Measurements from ENCODE around the gene EEF2KMT.

DNA sequence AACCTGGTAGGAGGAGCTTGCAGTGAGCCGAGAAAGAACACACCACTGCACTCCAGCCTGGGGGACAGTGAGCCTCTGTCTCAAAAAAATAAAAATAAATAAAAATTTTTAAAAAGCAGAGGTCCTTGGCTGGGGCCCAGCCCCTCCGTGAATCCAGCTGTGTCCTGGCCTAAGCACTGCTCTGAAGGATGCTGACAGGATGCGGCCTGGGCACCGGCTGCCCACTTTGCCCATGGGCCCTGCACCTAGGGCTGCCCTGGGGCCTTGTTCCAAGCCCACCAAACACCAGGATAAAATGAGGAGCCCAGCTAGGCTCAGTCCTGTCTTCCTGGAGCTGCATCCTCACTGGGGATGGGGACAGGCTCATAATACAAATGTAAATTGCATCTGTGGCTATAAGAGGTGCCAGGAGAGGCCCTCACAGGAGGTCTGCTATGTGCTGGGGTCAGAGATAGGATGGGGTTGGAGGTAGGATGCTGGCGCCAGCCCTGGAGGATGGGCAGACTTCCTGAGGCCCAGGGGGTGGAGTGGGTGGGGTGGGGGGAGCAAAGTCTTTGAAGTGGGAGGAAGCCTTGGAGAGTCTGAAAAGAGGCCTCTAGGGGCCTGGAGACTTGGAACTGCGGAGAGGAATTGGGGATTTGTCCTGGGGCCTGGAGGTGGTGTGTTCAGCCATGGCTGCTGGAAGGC lies 38.1 kb downstream of the EEF2KMT start:
- no peak for TF ChIP-seq POLR2A (IDR thresholded peaks at IDR 0.05)
- TF ChIP-seq, protein P1, sequence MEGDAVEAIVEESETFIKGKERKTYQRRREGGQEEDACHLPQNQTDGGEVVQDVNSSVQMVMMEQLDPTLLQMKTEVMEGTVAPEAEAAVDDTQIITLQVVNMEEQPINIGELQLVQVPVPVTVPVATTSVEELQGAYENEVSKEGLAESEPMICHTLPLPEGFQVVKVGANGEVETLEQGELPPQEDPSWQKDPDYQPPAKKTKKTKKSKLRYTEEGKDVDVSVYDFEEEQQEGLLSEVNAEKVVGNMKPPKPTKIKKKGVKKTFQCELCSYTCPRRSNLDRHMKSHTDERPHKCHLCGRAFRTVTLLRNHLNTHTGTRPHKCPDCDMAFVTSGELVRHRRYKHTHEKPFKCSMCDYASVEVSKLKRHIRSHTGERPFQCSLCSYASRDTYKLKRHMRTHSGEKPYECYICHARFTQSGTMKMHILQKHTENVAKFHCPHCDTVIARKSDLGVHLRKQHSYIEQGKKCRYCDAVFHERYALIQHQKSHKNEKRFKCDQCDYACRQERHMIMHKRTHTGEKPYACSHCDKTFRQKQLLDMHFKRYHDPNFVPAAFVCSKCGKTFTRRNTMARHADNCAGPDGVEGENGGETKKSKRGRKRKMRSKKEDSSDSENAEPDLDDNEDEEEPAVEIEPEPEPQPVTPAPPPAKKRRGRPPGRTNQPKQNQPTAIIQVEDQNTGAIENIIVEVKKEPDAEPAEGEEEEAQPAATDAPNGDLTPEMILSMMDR (IDR thresholded peaks at IDR 0.05): no peak
